Fibroblast of mammary gland (primary cell): Measurements from ENCODE around the gene ZFYVE28.

ENCODE experiments used
- DNase-seq: peaks from one replicate; pipeline ENCODE4 v3.0.0-alpha.2; 2010; ENCODE audit warnings: low read depth
- H3K4me3 ChIP-seq: 2 replicates; pipeline ENCODE4 v1.5.1; 2011; ENCODE audit warnings: low read depth, mild to moderate bottlenecking, low read length, moderate library complexity; ENCODE audit not compliant: control insufficient read depth
- CTCF ChIP-seq: conservative IDR thresholded peaks from 2 replicates; pipeline ENCODE4 v1.5.1; 2011; ENCODE audit warnings: low read depth, low read length, inconsistent platforms; ENCODE audit not compliant: control insufficient read depth, insufficient read depth

ZFYVE28 gene

GRCh38 chr4:2250357-2251072 lies 167.9 kb downstream of the ZFYVE28 start:
- TF ChIP-seq CTCF: no peak
- H3K4me3 ChIP-seq: no peak overlapping the region
- no peak for DNase-seq

GRCh38 chr4:2249526-2250356 lies 168.7 kb downstream of the ZFYVE28 start:
- no peak for DNase-seq
- H3K4me3 ChIP-seq: no peak overlapping the region
- no peak for TF ChIP-seq CTCF

- H3K4me3 ChIP-seq: no peak overlapping the region
- TF ChIP-seq CTCF: no peak
- no peak for DNase-seq
Measured at GRCh38 chr4:2248821-2249261, 169.6 kb downstream of the ZFYVE28 start.

GRCh38 chr4:2248044-2248780 lies 170.2 kb downstream of the ZFYVE28 start:
- DNase-seq: no peak
- H3K4me3 ChIP-seq: no peak overlapping the region
- no peak for TF ChIP-seq CTCF

GRCh38 chr4:2247128-2248043 lies 171.1 kb downstream of the ZFYVE28 start:
- TF ChIP-seq CTCF: no peak
- no peak overlapping the region for H3K4me3 ChIP-seq
- no peak for DNase-seq
